SJSA1 (cell line): Measurements from ENCODE around the gene DEPDC5. TPM values are rescaled to one million over a fixed set of nuclear protein-coding genes. Genes with fewer than 3 reads are reported as not detected.

Experiments
- DNase-seq, 2 experiments: peaks; one replicate each; pipeline ENCODE4 v3.0.0-alpha.2; 2015 to 2020; ENCODE audit warnings: low spot score in 2 of 2, low read depth in 1 of 2
- H3K27ac ChIP-seq: fragments of 250-450 bp; sonication (Bioruptor Pico); 2 replicates; pipeline ENCODE4 v1.5.1; 2020; ENCODE audit warnings: mild to moderate bottlenecking, moderate library complexity
- H3K27me3 ChIP-seq: fragments of 250-450 bp; sonication (Bioruptor Pico); replicated peaks from 2 replicates; pipeline ENCODE4 v1.5.1; 2020; ENCODE audit warnings: mild to moderate bottlenecking, moderate library complexity
- H3K36me3 ChIP-seq: fragments of 250-450 bp; sonication (Bioruptor Pico); 2 replicates; pipeline ENCODE4 v1.5.1; 2020; ENCODE audit warnings: mild to moderate bottlenecking
- H3K4me1 ChIP-seq: fragments of 250-450 bp; sonication (Bioruptor Pico); replicated peaks from 2 replicates; pipeline ENCODE4 v1.6.1; 2021; ENCODE audit warnings: mild to moderate bottlenecking
- H3K4me3 ChIP-seq: fragments of 250-450 bp; sonication (Bioruptor Pico); 2 replicates; pipeline ENCODE4 v1.5.1; 2020; ENCODE audit warnings: mild to moderate bottlenecking
- H3K9me3 ChIP-seq: fragments of 250-450 bp; sonication (Bioruptor Pico); replicated peaks from 2 replicates; pipeline ENCODE4 v1.5.1; 2020; ENCODE audit warnings: mild to moderate bottlenecking
- total RNA-seq: library from RNA; depleted of rRNA; stranded (reverse); fragments of >200 nt; shearing (Covaris generic); gene quantifications from 2 replicates; pipeline ENCODE4 v1.2.3, GENCODE V29; 2014

Gene DEPDC5
- total RNA-seq, 1 experiment from 2014 or later, result 11.9 TPM

DNA sequence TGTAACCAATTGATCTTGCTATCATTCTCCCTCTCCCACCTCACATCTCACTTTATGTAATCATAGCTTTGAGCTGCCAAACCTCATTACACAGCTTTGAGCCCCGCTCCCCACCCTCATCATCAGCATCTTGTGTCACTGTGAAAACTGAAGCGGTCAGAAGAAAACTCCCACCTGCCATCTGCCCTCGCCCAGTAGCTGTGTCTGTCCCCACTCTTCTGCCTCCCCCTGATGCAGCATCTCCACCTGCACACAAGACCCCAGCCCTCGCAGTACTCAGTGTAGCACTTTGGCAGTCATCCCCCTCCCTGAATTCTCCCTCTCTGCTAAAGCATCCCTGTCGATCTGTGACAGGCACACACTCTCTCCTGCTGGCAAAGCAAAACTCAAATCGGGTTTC, 130.2 kb downstream of the DEPDC5 start:
- Histone ChIP-seq H3K27ac (no peak overlapping the region), H3K27me3 (no peaks in the 10 kb centered on the region), H3K4me3 (no peak overlapping the region), H3K36me3 (no peaks in the 10 kb centered on the region; the same call in none of the 2 replicates), H3K4me1 (no peaks in the 10 kb centered on the region), H3K9me3 (no peaks in the 10 kb centered on the region)
- no peak for DNase-seq

- H3K9me3 ChIP-seq, result no peaks in the 10 kb centered on the region
- no peak for DNase-seq
- no peaks in the 10 kb centered on the region for H3K4me1 ChIP-seq
- H3K27me3 ChIP-seq, result no peaks in the 10 kb centered on the region
- H3K36me3 ChIP-seq, result peaks cover 15% of the 10 kb centered on the region
- no peak overlapping the region for H3K27ac ChIP-seq
- no peak overlapping the region for H3K4me3 ChIP-seq
Measured at GRCh38 chr22:31891366-31892079, 137.7 kb downstream of the DEPDC5 start.

GRCh38 chr22:31892080-31892433, 138.2 kb downstream of the DEPDC5 start:
- H3K27me3 ChIP-seq, result no peaks in the 10 kb centered on the region
- H3K4me3 ChIP-seq, result no peak overlapping the region
- no peak overlapping the region for H3K27ac ChIP-seq
- no peaks in the 10 kb centered on the region for H3K9me3 ChIP-seq
- peaks cover 15% of the 10 kb centered on the region for H3K36me3 ChIP-seq
- no peak for DNase-seq
- H3K4me1 ChIP-seq, result no peaks in the 10 kb centered on the region

GRCh38 chr22:31893460-31893859, 139.6 kb downstream of the DEPDC5 start:
- no peak overlapping the region for H3K4me3 ChIP-seq
- no peaks in the 10 kb centered on the region for H3K4me1 ChIP-seq
- no peaks in the 10 kb centered on the region for H3K9me3 ChIP-seq
- DNase-seq, result no peak
- H3K27ac ChIP-seq, result no peak overlapping the region
- peaks cover 23% of the 10 kb centered on the region for H3K36me3 ChIP-seq
- no peaks in the 10 kb centered on the region for H3K27me3 ChIP-seq

DNA sequence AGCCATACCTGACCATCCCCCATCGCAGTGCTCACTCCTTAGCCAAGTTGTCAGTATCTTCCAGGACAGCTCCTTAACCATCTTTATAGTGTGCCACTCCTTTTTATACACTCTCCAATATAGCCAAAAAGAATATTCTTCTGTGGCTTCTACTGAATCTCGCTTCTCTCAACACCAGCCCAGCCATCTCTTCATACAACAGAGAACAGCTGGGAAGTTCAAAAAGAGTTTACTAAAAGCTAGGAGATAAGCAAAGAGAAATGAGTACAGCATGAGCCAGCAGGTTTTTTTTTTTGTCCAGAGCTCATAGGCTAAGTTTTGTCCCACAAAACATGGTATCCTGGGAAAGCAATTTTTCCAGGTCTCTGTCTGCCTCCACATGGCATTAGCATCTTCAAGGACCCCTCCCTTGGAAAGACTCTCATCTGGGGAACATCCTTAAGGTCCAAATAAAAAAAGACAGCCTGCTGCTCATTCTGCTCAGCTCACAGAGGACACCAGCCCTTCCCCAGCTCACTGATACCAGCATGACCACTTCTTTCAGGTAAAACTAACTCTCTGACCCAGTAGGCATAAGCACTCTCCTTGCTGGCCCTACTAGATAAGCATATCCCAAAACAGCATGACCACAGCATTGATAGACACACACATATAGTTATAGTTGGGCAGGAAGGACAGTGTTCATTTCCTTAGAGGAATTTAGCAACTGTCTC, 141.7 kb downstream of the DEPDC5 start:
- no peaks in the 10 kb centered on the region for H3K9me3 ChIP-seq
- H3K36me3 ChIP-seq, result peaks cover 29% of the 10 kb centered on the region
- no peaks in the 10 kb centered on the region for H3K27me3 ChIP-seq
- no peak for DNase-seq
- no peak overlapping the region for H3K4me3 ChIP-seq
- no peaks in the 10 kb centered on the region for H3K4me1 ChIP-seq
- no peak overlapping the region for H3K27ac ChIP-seq

DNA sequence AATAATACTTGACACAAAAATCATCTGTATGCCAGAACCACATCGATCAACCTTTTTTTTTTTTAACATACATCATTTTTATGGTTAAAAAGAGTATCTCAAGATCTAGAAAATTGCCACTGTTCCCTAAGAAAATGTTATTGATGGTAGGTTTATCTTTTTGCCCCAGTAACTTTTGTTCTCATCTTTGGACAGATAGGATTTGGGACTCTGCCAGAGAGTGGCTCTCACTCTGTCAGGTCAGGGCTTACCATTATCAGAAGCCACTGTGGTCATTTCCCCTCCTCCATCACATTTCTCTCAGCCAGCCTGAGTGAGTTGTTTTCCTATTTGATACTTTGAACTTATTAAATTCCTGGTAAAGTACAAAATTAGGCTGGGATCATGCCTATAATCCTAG, 142.7 kb downstream of the DEPDC5 start:
- Histone ChIP-seq H3K4me1 (no peaks in the 10 kb centered on the region), H3K4me3 (no peak overlapping the region), H3K9me3 (no peaks in the 10 kb centered on the region), H3K27me3 (no peaks in the 10 kb centered on the region), H3K36me3 (peaks cover 29% of the 10 kb centered on the region), H3K27ac (no peak overlapping the region)
- DNase-seq, result no peak

GRCh38 chr22:31897842-31898805, 144.3 kb downstream of the DEPDC5 start:
- no peak overlapping the region for H3K27ac ChIP-seq
- no peaks in the 10 kb centered on the region for H3K27me3 ChIP-seq
- peaks cover 32% of the 10 kb centered on the region for H3K36me3 ChIP-seq
- no peaks in the 10 kb centered on the region for H3K4me1 ChIP-seq
- no peak overlapping the region for H3K4me3 ChIP-seq
- DNase-seq, result no peak
- H3K9me3 ChIP-seq, result no peaks in the 10 kb centered on the region

- DNase-seq, result no peak
- no peak overlapping the region for H3K27ac ChIP-seq
- peaks cover 28% of the 10 kb centered on the region for H3K36me3 ChIP-seq
- H3K9me3 ChIP-seq, result no peaks in the 10 kb centered on the region
- H3K4me3 ChIP-seq, result no peak overlapping the region
- H3K27me3 ChIP-seq, result no peaks in the 10 kb centered on the region
- H3K4me1 ChIP-seq, result no peaks in the 10 kb centered on the region
Measured at GRCh38 chr22:31898926-31899325, 145.1 kb downstream of the DEPDC5 start.

GRCh38 chr22:31899669-31900068, 145.8 kb downstream of the DEPDC5 start:
- no peaks in the 10 kb centered on the region for H3K4me1 ChIP-seq
- no peaks in the 10 kb centered on the region for H3K27me3 ChIP-seq
- H3K4me3 ChIP-seq, result no peak overlapping the region

GRCh38 chr22:31901388-31902137, 147.7 kb downstream of the DEPDC5 start:
- H3K9me3 ChIP-seq, result no peaks in the 10 kb centered on the region
- no peak overlapping the region for H3K4me3 ChIP-seq
- no peaks in the 10 kb centered on the region for H3K4me1 ChIP-seq
- no peak overlapping the region for H3K27ac ChIP-seq
- DNase-seq, result no peak
- peaks cover 19% of the 10 kb centered on the region; the same call in 1 of the 2 replicates for H3K36me3 ChIP-seq
- no peaks in the 10 kb centered on the region for H3K27me3 ChIP-seq

More at GRCh38 chr22:31899669-31900068, 145.8 kb downstream of the DEPDC5 start:
- no peak overlapping the region for H3K27ac ChIP-seq
- peaks cover 26% of the 10 kb centered on the region for H3K36me3 ChIP-seq
- DNase-seq, result no peak
- H3K9me3 ChIP-seq, result no peaks in the 10 kb centered on the region

DNA sequence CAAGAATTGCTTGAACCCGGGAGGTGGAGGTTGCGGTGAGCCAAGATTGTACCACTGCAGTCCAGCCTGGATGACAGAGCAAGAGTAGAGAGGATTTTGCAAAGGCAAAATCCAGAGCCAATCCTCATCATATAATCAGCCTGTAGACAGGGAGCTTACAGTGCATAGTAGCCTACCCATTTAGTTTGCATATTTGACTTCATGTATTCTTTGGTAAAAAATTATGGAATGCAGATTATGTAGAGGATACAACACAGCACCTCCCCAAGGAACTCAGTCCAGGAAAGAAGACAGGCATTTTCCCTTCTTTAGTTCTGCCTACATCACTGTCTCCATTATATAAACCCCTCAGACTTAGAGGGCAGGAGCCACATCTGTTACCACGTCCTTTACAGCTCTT, 150.8 kb downstream of the DEPDC5 start:
- Histone ChIP-seq H3K4me1 (no peaks in the 10 kb centered on the region), H3K36me3 (peaks cover 4% of the 10 kb centered on the region; the same call in 1 of the 2 replicates), H3K27me3 (no peaks in the 10 kb centered on the region), H3K4me3 (no peak overlapping the region), H3K9me3 (no peaks in the 10 kb centered on the region), H3K27ac (no peak overlapping the region)
- DNase-seq, result no peak

DNA sequence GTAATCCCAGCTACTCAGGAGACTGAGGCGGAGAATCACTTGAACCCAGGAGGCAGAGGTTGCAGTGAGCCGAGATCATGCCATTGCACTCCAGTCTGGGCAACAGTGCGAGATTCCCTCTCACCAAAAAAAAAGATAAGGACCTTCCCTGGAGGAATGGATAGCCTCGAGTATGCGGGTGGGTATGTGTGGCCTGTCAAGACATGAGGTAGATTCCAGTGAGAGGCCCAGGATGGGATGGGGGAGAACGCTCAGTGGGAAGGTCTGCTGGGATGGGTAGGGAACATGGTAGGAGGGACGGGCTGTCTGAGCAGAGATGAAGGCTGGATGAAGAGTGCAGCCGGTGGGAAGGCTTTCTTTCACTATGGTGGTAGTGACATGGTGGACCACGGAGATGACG, 151.5 kb downstream of the DEPDC5 start:
- H3K4me1 ChIP-seq, result no peaks in the 10 kb centered on the region
- no peak overlapping the region for H3K27ac ChIP-seq
- H3K9me3 ChIP-seq, result no peaks in the 10 kb centered on the region
- H3K36me3 ChIP-seq, result peaks cover 4% of the 10 kb centered on the region; the same call in 1 of the 2 replicates
- H3K27me3 ChIP-seq, result no peaks in the 10 kb centered on the region
- no peak for DNase-seq
- no peak overlapping the region for H3K4me3 ChIP-seq

GRCh38 chr22:31906086-31906485, 152.3 kb downstream of the DEPDC5 start:
- H3K36me3 ChIP-seq, result peaks cover 8% of the 10 kb centered on the region; the same call in 1 of the 2 replicates
- H3K9me3 ChIP-seq, result no peaks in the 10 kb centered on the region
- DNase-seq, result no peak
- H3K27ac ChIP-seq, result no peak overlapping the region
- H3K4me1 ChIP-seq, result no peaks in the 10 kb centered on the region
- no peak overlapping the region for H3K4me3 ChIP-seq
- no peaks in the 10 kb centered on the region for H3K27me3 ChIP-seq
